Activated naive CD4-positive, alpha-beta T cell treated with anti-CD3 and anti-CD28 coated beads, Interleukin-2, amount 50 U/mL, for 24 hours (primary cell): Measurements from ENCODE around the gene NUP188.
A peak's percentile ranks its signal among the peaks of the same experiment; 100 is the strongest.

ENCODE experiments used
- H3K27ac Mint-ChIP-seq: one replicate; pipeline ENCODE4 v1.8.0; 2021; ENCODE audit warnings: mild to moderate bottlenecking, mixed read lengths
- H3K27me3 Mint-ChIP-seq: one replicate; pipeline ENCODE4 v1.8.0; 2021; ENCODE audit warnings: mixed read lengths
- H3K36me3 Mint-ChIP-seq: one replicate; pipeline ENCODE4 v1.8.0; 2021; ENCODE audit warnings: mixed read lengths
- H3K4me1 Mint-ChIP-seq: one replicate; pipeline ENCODE4 v1.8.0; 2021; ENCODE audit warnings: mixed read lengths
- H3K4me3 Mint-ChIP-seq: one replicate; pipeline ENCODE4 v1.8.0; 2021; ENCODE audit warnings: mild to moderate bottlenecking, mixed read lengths
- H3K9me3 Mint-ChIP-seq: one replicate; pipeline ENCODE4 v1.8.0; 2021; ENCODE audit warnings: mixed read lengths

The NUP188 gene

GRCh38 chr9:128909859-128910258 is 37.6 kb upstream of the NUP188 start:
- H3K9me3 Mint-ChIP-seq, result no peaks in the 10 kb centered on the region
- no peak overlapping the region for H3K4me3 Mint-ChIP-seq
- H3K27ac Mint-ChIP-seq, result no peak overlapping the region
- peaks cover 79% of the 10 kb centered on the region for H3K4me1 Mint-ChIP-seq
- H3K27me3 Mint-ChIP-seq, result no peaks in the 10 kb centered on the region
- H3K36me3 Mint-ChIP-seq, result peaks cover 14% of the 10 kb centered on the region

- no peaks in the 10 kb centered on the region for H3K9me3 Mint-ChIP-seq
- peaks cover 72% of the 10 kb centered on the region for H3K4me1 Mint-ChIP-seq
- H3K27me3 Mint-ChIP-seq, result no peaks in the 10 kb centered on the region
- H3K27ac Mint-ChIP-seq, result peak overlapping the region; percentile 19
- H3K36me3 Mint-ChIP-seq, result peaks cover 16% of the 10 kb centered on the region
- no peak overlapping the region for H3K4me3 Mint-ChIP-seq
Observed at GRCh38 chr9:128910906-128911305, 36.6 kb upstream of the NUP188 start.

GRCh38 chr9:128911529-128912035 is 35.9 kb upstream of the NUP188 start:
- Mint-ChIP-seq H3K36me3 (peaks cover 17% of the 10 kb centered on the region), H3K4me3 (peak overlapping the region; percentile 23), H3K27me3 (no peaks in the 10 kb centered on the region), H3K27ac (no peak overlapping the region), H3K4me1 (peaks cover 69% of the 10 kb centered on the region), H3K9me3 (no peaks in the 10 kb centered on the region)

GRCh38 chr9:128912270-128912853 is 35.1 kb upstream of the NUP188 start:
- H3K36me3 Mint-ChIP-seq, result peaks cover 19% of the 10 kb centered on the region
- peaks cover 62% of the 10 kb centered on the region for H3K4me1 Mint-ChIP-seq
- H3K9me3 Mint-ChIP-seq, result no peaks in the 10 kb centered on the region
- peak overlapping the region; percentile 79 for H3K27ac Mint-ChIP-seq
- no peaks in the 10 kb centered on the region for H3K27me3 Mint-ChIP-seq
- H3K4me3 Mint-ChIP-seq, result peak overlapping the region; percentile 23

- Mint-ChIP-seq H3K36me3 (peaks cover 18% of the 10 kb centered on the region), H3K4me3 (no peak overlapping the region), H3K27me3 (no peaks in the 10 kb centered on the region), H3K27ac (peak overlapping the region; percentile 79), H3K4me1 (peaks cover 55% of the 10 kb centered on the region), H3K9me3 (no peaks in the 10 kb centered on the region)
Observed at GRCh38 chr9:128913048-128913900, 34.2 kb upstream of the NUP188 start.

- H3K36me3 Mint-ChIP-seq, result peaks cover 14% of the 10 kb centered on the region
- H3K9me3 Mint-ChIP-seq, result no peaks in the 10 kb centered on the region
- H3K4me3 Mint-ChIP-seq, result no peak overlapping the region
- H3K27me3 Mint-ChIP-seq, result no peaks in the 10 kb centered on the region
- peaks cover 49% of the 10 kb centered on the region for H3K4me1 Mint-ChIP-seq
- no peak overlapping the region for H3K27ac Mint-ChIP-seq
Observed at GRCh38 chr9:128913995-128914772, 33.3 kb upstream of the NUP188 start.

GRCh38 chr9:128916204-128916603 is 31.3 kb upstream of the NUP188 start:
- H3K27me3 Mint-ChIP-seq, result no peaks in the 10 kb centered on the region
- no peak overlapping the region for H3K4me3 Mint-ChIP-seq
- H3K36me3 Mint-ChIP-seq, result peaks cover 13% of the 10 kb centered on the region
- H3K27ac Mint-ChIP-seq, result no peak overlapping the region
- H3K9me3 Mint-ChIP-seq, result no peaks in the 10 kb centered on the region
- peaks cover 36% of the 10 kb centered on the region for H3K4me1 Mint-ChIP-seq

GRCh38 chr9:128916745-128917144 is 30.8 kb upstream of the NUP188 start:
- no peaks in the 10 kb centered on the region for H3K9me3 Mint-ChIP-seq
- peaks cover 13% of the 10 kb centered on the region for H3K36me3 Mint-ChIP-seq
- H3K27ac Mint-ChIP-seq, result no peak overlapping the region
- H3K27me3 Mint-ChIP-seq, result no peaks in the 10 kb centered on the region
- no peak overlapping the region for H3K4me3 Mint-ChIP-seq
- H3K4me1 Mint-ChIP-seq, result peaks cover 34% of the 10 kb centered on the region

GRCh38 chr9:128917151-128917849 is 30.2 kb upstream of the NUP188 start:
- no peaks in the 10 kb centered on the region for H3K9me3 Mint-ChIP-seq
- H3K4me3 Mint-ChIP-seq, result no peak overlapping the region
- no peak overlapping the region for H3K27ac Mint-ChIP-seq
- no peaks in the 10 kb centered on the region for H3K27me3 Mint-ChIP-seq
- peaks cover 13% of the 10 kb centered on the region for H3K36me3 Mint-ChIP-seq
- peaks cover 31% of the 10 kb centered on the region for H3K4me1 Mint-ChIP-seq

- Mint-ChIP-seq H3K36me3 (peaks cover 7% of the 10 kb centered on the region), H3K27me3 (no peaks in the 10 kb centered on the region), H3K4me3 (no peak overlapping the region), H3K4me1 (peaks cover 19% of the 10 kb centered on the region), H3K27ac (peak overlapping the region; percentile 76), H3K9me3 (no peaks in the 10 kb centered on the region)
Observed at GRCh38 chr9:128918921-128919320, 28.6 kb upstream of the NUP188 start.

- Mint-ChIP-seq H3K9me3 (no peaks in the 10 kb centered on the region), H3K36me3 (peaks cover 7% of the 10 kb centered on the region), H3K27ac (no peak overlapping the region), H3K4me3 (no peak overlapping the region), H3K27me3 (no peaks in the 10 kb centered on the region), H3K4me1 (peaks cover 14% of the 10 kb centered on the region)
Observed at GRCh38 chr9:128919402-128920089, 28.0 kb upstream of the NUP188 start.

- Mint-ChIP-seq H3K4me1 (peaks cover 11% of the 10 kb centered on the region), H3K9me3 (no peaks in the 10 kb centered on the region), H3K4me3 (peak within 1 kb of the TSS; percentile 7), H3K27ac (peak within 1 kb of the TSS; percentile 68), H3K27me3 (no peaks in the 10 kb centered on the region), H3K36me3 (peaks cover 7% of the 10 kb centered on the region)
Observed at GRCh38 chr9:128920381-128921058, 27.0 kb upstream of the NUP188 start, which contains the start of gene PHYHD1. Gene PHYHD1 (plus strand): TSS chr9:128920982. CDS start chr9:128922324, 1,342 bp downstream.

GRCh38 chr9:128921881-128922763 is 25.4 kb upstream of the NUP188 start:
- peak overlapping the region; percentile 68 for H3K27ac Mint-ChIP-seq
- no peaks in the 10 kb centered on the region for H3K9me3 Mint-ChIP-seq
- peaks cover 2% of the 10 kb centered on the region for H3K36me3 Mint-ChIP-seq
- no peaks in the 10 kb centered on the region for H3K27me3 Mint-ChIP-seq
- peak overlapping the region; percentile 33 for H3K4me3 Mint-ChIP-seq
- H3K4me1 Mint-ChIP-seq, result peaks cover 16% of the 10 kb centered on the region
